ENCODE measurements around the gene FBXO21.

The FBXO21 gene

DNA sequence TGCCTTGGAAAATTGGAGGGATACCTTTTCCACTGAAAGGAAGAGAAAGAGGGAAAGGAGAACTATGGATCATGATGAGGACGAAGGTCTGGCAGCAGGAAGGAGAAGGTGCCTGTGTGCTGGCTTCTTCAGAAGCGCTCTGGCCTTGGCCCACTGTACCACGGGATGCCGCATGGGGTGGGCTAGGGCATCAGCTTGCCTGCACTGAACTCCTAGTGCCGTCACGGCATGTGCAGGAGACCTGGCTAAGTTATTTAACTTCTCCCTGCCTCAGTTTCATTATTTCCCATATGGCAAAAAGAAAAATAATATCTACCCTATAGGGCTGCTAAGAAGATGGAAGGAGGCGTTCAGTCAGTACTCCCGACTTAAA, 28.1 kb downstream of the FBXO21 start:
- DNase-seq = no peak

DNA sequence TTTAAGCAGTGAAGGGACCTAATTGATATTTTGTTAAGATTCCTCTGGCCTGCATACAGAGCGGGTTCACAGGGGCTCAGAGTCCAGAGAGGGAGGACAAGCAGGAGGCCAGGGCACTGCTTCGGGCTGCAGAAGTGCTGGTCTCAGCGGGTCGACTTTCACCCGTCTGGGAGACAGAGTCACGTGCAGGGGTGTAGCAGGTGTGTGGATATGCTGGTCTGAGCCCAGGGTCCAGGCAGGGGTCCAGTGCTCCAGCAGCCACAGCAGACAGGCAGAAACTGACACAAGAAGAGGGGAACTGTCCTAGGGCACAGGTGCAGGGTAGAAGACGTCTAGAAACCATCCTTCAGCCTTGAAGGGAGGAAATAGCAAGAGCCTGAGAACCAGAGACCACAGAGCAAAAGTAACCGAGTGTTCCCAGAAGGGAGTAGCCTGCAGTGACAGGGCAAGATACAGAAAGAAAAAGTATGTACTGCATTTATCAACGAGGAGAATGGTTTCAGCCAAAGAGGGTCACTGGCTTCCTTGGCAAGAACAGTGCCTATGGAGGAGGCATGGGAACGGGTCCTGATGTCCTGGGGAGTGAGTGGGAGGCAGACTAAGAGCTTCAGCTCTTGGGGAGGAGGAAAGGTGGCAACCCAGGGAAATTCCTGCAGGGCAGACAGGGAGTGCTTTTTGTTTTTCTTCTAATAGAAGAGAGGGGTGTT, 28.7 kb downstream of the FBXO21 start:
- no peak for DNase-seq

DNA sequence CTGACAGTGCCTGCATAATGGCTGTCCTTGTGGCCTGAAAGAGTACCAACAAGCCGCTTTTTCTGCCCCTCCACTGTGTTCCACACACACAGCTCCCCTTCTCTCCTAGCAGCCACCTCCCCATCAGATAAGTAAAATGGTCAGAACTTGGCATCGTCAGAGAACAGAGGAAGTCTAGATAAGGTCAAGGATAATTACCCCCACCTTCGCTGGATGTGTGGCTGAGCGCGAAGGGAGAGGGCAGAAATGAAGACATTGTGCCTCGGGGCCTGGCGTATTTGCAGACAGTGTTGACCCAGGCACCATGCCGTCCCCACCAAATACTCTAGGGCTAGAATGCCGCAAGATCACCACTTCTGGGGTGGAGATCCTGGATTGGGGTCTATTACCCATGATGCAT, 30.6 kb downstream of the FBXO21 start:
- no peak for DNase-seq

DNA sequence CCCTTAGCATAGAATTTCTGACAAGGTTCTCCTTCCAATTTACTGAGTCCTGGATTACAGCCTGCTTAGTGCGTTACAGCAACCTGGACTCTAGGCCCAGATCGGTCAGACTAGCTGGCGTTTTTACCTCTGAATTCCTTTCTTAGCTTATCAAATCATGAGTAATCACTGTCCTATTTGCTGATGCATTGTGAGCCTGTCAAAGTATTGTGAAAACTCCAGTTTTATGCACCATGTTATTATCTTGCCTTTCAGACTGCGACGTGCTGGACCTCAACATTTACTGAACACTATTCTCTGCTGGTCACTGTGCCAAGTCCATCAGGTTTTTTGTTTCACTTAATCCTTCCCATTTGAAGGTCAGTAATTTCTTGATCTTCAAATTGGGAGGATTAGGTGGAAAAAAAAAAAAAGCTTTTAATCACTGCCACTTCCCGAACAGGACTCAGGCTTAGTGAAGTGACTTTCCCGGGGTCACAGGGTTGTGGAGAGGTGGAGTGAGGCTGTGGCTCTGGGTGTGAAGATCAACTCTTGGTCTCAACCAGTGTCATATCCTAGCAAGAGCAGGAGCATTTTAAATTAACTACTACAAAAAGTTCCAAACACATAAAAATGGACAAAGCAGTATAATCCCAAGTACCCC, 31.2 kb downstream of the FBXO21 start:
- no peak for DNase-seq

DNA sequence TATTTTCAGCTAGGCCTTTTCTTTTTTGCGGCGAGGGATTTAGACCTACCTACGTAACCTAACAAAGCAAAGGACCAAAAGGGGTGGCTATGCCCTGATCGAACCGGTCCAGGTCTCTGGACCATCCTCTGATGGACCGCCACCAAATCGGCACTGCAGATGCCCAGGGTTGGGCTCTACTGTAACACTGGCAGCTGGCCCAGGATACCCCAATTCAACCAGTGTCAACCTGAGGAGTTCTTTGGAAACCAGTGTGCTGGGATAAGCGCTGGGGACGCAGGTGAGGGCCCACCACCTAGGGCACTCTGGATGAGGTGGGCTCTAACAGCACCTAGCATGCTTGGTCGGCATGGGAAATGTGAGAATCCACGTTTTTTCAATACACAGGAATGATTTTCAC, 32.2 kb downstream of the FBXO21 start:
- DNase-seq = no peak

DNA sequence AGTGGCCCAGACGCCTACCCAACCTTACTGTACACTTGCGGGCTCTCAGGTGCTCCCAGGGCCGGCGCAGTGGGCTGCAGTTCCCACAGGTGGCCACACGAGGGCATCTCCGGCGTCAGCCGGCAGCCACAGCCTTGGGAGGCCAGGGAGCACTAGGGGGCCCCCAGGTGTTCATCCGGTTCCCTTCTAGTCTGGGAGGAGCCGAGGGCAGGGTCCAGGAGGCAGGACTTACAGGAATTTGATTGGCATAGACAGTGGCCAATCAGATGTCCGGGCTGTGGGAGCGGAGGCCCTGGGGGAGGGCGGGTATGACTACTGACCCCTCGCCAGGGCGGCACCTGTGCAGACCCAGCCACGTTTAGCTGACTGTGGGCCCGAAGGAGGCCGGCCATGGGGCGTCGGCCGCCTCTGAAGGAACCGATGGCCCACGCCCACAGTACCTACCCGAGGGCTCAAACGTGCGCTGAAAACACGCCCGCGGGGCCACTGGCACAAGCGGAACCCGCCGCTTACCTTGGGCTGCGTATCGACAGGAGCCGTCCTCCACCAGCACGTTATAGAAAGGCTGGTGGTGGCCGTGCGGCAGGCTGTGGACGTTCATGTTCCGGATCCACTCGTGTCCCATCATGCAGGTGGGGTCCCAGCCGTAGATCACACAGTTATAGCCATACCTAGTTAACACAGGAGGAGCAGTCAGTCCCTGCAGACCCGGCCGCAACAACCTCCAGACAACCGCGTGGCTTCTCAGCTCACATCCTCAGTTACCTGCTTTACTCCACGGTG, 34.8 kb downstream of the FBXO21 start:
- peak; percentile 95 for DNase-seq

DNA sequence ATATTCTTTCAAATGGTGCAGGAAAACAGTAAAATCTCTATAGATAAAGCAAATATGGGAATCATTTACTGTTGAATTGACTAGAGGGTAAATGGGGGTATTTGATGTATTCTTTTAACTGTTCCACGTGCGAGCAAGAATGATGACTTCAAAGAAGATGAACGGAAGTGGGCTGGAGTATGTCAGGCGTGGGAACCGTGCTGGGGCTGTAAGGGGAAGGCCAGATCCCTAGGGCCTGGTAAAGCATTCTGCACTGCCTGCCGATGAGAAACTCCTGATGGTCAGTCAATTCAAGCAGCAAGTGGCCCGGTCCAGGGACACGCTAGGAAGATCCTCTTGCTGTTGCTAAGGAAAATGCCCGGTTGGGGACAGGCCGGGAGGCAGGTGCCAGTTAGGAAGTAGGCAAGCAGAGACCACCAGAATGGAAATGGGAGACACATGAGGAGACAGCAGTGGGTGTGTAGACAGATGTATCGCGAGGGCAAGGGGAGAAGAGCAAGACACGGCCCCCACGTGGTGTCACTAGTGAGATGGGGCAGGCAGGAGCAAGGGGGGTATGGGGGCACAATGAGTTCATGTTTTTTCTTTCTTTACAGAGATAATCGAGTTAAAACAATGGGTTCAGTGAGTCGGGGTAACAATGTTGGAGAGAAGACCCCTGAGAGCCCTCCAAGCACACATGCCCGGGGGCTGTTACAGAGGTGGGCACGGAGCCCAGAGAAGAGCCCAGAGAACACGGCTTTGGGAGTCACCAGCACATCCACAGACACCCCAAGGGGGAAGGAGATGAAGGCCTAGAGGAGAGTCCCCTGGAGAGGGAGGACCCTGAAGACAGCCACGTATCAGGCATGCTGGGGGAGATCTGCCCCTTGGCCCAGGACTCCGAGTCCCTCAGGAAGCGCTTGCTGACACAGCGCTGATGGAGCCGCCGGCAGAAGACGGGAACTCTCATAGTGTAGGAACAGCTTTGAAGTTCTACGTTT, 37.2 kb downstream of the FBXO21 start:
- no peak for DNase-seq

DNA sequence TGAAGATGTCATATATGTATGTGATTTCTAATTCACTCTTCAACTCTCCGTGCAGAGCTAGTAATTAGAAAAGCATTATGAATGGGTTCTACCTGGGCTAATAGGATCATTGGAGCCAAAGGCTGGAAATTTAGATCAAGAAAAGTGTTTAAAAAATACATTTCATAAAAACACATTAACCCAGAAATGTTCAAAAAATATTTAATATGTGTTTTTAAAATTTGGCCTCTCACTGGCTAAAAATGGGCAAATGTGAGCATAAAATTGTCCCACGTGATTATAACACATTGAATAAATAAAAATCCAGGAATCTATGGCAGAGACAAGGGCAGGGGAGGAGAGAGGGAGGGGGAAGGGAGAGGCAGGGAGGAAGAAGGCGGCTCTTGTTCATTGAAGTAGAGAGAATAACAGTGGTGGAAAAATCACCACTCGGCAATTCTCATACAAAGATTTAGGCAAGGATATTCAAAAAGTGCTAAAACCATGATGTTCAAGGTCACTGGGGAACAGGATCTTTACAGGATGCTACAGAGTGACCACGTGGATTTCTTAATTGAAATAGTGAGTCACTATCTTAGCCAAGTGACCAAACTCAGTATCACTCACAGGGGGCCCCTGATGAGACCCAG, 38.8 kb downstream of the FBXO21 start:
- no peak for DNase-seq

DNA sequence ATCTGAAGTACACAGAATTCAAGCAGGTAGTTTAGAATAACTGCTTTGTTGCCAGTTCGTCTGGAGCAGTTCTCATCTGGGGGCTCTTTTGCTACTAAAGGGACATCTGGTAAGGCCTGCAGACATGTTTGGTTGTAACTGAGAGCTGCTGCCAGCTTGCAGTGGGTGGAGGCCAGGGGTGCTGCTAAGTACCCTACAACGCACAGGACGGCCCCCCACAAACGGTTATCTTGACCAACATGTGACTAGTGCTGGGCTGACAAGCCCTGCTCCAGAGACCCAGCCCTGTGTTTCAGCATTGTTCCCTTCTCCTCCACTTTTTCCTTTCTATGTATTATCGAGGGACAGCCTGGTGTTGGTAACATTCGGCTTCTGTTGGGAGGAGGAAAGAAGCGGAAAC, 40.8 kb downstream of the FBXO21 start:
- DNase-seq = no peak

DNA sequence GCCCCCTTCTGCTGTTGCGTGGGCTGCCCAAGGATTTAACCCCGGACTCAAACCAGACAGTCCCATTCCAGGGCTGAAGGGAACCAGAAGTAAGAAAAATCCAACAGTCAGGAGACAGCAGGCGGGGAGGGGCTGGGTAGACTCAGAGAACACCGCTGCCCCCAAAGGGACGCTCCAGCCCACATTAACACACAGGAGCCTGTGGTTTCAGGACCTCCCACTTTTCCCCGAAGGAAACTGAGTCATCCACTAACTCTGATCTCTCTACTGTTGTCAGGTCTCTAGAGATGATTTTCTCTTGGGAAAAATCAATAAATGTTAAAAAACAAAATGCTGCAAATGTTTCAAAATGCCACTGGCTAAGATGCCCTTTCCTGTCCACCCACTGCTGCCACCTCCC, 41.6 kb downstream of the FBXO21 start:
- no peak for DNase-seq

DNA sequence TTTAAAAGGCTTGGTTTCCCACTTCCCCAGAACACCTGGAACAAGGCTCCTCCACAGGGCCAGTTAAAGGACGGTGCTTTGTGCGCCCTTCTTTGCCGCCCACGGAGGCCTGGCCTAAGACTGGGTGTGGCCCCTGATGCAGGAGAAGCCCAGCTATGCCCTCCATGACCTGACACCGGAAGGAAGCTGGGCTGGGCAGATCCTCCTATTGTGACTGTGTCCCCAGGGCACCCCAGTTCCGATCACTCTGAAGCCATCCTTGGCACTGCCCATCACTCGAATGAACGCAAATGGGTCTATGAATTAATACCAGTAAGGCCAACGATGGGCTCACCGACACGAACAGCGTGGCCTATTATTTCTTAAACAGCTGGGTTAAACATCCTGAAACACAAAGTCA, 42.6 kb downstream of the FBXO21 start:
- DNase-seq = no peak

DNA sequence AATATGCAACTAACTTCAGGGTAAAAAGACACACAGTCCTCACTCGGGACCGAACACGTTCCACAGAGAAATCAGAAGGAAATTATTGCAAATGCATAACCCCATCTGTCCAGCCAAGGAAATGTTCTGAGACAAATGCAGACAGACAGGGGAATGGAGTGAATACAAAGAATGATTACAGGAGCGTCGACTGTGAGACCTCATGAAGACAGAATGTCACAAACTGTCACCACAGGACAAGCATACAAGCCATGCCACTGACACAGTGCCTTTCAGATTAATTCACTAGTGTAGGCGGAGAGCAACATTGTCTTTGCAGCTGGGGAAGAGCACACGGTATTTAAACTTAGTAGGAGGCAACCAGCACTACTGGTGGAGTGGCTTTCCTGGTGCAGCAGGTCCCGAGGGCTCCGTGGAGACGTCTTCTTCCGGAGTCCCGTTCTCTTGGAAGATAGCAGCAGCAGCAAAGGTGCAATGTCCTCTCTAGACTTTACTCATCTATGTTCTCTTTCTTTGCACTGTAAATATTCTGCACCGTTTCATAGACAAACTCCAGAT, 44.6 kb downstream of the FBXO21 start:
- no peak for DNase-seq

DNA sequence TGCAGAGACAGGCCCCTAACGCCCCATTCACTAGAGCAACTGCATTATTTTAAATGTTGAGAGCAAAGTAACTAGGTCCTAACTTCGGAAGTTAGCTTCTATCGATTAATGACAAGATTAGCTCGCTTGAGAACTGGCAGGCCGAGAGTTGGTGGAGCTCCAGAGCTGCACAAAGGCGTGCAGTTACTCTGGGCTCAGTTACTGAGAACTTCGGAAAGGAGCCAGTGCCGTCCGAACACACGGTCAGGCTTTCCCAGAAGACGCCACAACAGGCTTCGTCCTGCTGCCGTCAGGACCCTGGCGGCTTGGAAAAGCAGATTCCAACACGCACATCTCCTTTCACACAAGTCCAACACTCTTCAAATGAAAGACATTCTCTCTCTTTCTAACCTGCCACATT, 45.7 kb downstream of the FBXO21 start:
- DNase-seq = no peak

DNA sequence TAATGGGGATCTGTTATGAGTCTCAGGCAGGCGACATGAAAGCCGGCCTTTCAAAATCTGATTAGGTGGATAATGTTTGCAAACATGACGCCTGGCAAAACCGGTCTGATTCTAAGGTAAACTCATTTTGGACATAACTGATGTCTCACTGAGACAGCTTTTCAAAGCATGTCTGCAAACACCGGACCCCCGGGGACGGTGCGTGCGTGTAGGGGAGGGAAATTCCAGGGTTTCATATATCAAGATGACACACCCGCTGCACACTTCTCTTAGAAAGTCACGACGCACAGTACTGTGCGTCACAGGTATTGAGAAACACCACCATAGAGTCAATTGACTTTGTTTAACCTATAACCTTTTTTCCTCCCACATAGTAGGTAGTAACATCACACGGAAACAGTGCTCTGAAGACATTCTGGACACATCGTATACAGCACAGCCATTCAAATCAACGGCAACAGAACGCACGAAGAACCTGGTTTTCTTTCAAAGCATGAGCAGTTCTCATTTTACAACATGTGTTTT, 47.2 kb downstream of the FBXO21 start:
- peak; percentile 90 for DNase-seq

DNA sequence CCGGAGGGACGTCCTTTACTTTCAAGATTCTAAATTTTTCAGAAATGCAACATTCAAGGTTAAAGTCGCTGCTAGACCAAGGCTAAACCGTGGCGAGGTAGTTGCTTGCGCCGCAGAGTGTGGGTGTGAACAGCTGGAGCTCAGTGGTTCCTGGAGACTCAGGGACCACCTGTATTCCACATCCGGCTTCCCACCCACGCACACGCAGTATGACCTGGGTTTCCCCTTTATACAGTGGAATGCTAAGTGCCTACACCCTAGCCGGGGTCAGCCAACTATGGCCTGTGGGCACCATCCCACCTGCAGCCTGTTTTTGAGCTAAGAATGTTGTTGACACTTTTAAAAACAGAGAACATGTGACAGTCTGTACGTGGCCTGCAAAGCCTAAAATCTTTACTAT, 48.2 kb downstream of the FBXO21 start:
- no peak for DNase-seq

DNA sequence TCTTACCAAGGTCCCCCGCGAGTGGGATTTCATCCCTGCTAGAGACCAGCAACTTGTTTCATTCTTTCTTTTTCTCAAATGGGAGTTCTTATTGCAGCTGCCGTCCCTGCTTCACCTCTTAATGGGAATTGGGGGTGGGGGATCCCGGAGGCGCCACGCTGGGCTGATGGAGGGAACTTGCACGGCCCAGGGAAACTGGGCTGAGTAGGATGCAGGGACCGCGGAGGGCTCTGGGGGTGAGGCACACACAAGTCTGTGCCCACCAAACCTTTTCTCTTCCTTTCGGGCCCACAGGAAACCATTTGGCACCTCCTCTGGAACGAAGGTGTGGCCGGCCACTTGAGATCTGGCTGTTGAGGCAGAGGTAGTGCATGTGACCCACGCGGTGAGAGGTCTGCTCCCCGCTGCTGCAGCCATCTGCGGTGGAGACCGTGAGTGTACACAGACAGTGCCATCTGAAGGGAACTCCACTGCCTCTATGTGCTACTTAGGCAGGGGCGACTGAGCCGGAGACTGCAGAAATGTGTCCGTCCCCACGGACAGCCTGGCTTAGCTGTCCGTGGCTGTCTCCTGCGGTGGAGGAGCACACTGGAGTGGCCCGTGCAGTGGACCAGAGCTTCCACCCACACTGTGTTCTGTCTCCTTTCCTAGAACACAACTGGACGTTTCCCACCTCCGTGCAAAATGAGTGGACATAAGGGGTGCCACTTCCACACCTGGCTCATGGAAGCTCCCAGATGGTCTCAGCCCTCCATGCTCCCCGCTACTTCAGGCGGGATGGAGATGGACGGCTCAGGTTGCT, 49.0 kb downstream of the FBXO21 start:
- peak; percentile 39 for DNase-seq

DNA sequence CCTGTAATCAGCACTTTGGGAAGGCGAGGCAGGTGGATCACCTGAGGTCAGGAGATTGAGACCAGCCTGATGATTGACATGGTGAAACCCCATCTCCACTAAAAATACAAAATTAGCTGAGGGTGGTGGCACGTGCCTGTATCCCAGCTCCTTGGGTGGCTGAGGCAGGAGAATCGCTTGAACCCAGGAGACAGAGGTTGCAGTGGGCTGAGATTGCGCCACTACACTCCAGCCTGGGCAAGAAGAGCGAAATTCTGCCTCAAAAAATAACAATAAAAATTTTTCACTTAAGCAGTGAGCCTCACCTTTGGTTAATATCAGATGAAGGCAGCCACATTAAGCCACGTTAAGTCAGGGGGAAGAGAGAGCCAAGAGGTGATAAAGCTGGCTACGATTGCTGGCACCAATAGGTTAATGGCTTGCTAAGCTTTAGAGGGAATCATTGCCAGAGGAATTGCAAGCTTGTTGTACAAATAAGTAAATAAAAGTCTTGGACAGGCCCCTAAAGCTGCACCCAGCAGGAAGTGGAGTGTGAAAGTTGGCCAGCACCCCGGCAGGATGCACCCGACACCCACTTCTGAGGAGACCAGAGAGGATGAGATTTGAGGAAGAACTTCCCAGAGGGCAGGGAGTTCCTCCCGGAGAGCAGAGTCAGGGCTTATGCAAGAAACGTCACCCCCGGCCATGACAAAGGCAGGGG, 49.7 kb downstream of the FBXO21 start:
- peak; percentile 36 for DNase-seq

DNA sequence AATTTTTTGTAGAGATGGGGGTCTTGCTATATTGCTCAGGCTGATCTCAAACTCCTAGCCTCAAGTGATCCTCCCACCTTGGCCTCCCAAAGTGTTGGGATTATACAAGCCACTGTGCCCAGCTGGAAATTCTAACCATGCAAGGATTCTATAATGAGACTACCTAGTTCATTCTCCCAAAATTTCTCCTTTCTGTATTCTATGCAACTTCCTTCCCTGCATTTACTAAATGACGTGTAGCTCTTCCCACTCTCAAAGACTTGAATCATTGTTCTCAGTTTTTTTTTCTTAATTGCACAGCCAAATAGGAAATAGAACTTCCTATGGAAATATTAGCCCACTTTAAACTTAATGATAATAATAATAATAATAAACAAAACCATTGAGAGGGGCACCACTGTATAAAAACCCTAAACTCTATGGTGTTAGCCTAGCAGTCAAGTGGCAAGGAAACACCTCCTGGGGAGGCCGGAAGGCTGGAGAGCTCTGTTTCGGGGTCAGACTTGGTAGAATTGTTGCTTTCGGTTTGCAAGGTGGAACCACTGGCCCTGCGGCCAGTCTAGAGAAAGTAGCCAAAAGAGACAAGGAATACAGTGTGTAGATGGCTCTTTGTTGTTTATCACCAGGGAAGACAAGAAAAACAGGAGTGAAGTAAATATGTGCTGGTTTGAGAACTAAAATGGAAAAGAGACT, 51.1 kb downstream of the FBXO21 start:
- no peak for DNase-seq

DNA sequence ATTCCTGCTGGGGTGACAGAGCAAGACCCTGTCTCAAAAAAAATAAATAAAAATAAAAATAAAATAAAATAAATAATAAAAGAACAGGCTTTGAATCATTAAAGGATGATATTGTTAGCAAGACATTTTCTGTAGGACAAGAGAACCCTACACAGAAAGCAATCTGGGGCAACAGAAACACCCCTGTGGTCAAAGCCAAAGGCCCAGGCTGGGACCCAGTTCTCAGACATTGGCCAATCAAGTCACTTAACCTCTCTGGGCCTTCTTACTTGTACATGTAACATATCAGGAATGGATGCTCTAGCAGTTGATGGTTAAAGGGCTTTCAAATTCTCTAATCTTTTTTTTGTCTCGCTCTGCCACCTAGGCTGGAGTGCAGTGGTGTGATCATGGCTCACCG, 55.5 kb downstream of the FBXO21 start:
- no peak for DNase-seq

DNA sequence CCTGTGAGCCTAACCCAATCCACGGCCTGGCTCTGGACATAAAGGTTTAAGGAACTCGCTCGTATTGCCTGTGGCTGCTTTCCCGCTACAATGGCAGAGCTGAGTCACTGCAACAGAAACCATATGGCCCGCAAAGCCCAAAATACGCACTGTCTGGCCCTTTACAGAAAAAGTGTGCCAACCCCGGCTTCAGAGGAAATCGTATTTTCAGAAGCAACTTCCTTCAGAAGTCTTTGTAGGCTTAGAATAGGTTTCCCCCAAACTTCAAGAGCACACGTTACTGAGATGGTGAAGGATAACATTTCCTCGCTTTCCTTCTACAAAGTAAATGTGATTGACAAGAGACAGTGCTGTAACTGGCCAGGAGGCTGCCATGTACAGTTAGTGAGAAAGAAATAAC, 56.2 kb downstream of the FBXO21 start:
- DNase-seq = no peak

All from NCI-H510A treated with DMSO at 0.1 percent for 48 hours (cell line).